Coronary artery (tissue), 2 donors: ENCODE data around the gene KIAA1671.

Source experiments
- DNase-seq: peaks from one replicate; pipeline ENCODE4 v3.0.0-alpha.2; 2017; ENCODE audit warnings: low spot score
- H3K27ac ChIP-seq, 2 donors: fragments of 200-600 bp; sonication (generic); one replicate each; pipeline ENCODE4 v1.5.1; 2016 to 2019
- H3K4me3 ChIP-seq: fragments of 200-600 bp; sonication (generic); 2 replicates; pipeline ENCODE4 v1.5.1; 2016; ENCODE audit warnings: mild to moderate bottlenecking, moderate library complexity
- TF ChIP-seq, protein P1 (sequence below): fragments of 200-600 bp; sonication (generic); IDR thresholded peaks from one replicate; pipeline ENCODE4 v1.5.1; 2019; ENCODE audit warnings: antibody characterized with exemption

Gene KIAA1671

DNA sequence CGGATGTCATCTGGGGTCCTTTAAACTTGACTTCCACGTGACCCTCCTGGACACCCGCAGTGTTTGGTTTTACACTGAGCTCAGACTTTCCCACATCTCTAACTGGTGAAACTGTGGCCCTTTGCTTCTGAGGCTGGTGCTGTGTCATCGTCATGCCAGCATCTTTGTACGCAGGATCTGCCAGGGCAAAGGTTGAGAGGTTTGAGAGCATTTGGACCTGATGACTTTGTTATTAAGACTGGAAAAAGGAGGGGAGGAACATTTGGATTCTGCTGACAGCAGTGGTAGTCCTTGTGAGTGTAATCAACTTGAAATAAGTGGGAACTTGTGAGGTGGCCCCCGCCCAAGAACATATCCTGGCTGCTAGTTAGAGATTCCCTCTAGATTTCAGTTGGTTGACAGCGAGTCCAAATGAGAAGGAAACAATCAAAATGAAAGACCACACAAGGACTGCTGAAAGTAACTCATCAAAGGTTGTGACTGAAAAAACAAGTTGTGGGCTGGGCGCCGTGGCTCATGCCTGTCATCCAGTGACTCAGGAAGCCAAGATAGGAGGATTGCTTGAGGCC, 102.5 kb downstream of the KIAA1671 start:
- DNase-seq, result no peak
- no peak overlapping the region for H3K4me3 ChIP-seq
- no peak overlapping the region for H3K27ac ChIP-seq
- TF ChIP-seq, protein P1, sequence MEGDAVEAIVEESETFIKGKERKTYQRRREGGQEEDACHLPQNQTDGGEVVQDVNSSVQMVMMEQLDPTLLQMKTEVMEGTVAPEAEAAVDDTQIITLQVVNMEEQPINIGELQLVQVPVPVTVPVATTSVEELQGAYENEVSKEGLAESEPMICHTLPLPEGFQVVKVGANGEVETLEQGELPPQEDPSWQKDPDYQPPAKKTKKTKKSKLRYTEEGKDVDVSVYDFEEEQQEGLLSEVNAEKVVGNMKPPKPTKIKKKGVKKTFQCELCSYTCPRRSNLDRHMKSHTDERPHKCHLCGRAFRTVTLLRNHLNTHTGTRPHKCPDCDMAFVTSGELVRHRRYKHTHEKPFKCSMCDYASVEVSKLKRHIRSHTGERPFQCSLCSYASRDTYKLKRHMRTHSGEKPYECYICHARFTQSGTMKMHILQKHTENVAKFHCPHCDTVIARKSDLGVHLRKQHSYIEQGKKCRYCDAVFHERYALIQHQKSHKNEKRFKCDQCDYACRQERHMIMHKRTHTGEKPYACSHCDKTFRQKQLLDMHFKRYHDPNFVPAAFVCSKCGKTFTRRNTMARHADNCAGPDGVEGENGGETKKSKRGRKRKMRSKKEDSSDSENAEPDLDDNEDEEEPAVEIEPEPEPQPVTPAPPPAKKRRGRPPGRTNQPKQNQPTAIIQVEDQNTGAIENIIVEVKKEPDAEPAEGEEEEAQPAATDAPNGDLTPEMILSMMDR, result no peak

DNA sequence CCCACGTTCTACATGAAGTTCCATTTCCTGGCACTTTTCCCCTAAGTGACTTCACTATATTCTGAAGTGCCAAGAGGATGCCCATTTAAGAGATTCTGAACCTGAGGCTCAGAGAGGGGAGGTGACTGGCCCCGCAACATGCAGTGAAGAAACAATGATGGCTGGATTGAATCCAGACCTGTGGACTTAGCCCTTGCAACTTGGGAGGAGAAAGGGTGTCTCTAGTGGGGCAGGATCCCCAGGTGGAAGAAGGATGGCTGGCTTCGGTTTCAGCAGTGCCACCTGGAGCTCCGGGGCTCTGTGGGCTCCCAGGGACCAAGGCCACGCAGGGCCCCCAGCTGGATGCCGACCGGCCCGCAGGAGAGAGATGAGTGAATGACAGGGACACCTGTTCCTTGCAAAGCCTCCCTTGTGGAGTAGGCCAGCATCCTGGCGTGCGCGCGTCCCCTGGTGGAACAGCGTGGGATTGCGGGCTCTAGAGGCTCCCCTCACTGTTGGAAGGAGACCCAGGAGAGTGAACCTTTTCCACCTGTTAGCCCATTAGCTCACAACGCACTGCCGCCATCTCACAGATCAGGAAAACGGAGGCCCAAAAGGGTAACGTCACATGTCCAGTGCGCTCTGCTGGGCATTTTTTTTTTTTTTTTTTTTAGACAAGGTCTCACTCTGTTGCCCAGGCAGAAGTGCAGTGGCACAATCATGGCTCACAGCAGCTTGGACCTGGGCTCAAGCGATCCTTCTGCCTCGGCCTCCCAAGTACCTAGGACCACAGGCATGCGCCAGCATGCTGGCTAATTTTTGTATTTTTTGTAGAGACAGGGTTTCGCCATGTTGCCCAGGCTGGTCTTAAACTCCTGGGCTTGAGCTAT, 104.7 kb downstream of the KIAA1671 start:
- no peak overlapping the region for H3K4me3 ChIP-seq
- no peak for DNase-seq
- TF ChIP-seq, protein P1, result peak; percentile 86
- no peak overlapping the region for H3K27ac ChIP-seq

DNA sequence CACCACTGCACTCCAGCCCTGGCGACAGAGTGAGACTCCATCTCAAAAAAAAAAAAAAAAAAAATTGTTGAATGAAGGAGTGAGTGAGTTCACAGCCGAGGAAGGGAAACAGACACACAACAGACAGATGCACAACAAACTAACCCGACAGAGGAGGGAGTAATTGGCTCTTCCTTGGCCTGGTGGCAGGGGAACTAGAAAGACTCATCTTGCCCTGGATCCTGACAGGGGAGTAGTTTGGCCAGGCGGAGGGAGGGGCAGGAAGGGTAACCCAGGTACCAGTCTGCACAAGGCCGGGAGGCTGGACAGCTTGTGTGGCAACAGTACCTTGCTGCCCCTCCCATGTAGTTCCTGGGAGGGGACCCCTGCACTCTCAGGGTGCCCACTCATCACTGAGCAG, 106.9 kb downstream of the KIAA1671 start:
- TF ChIP-seq, protein P1, result no peak
- no peak overlapping the region for H3K27ac ChIP-seq
- no peak overlapping the region for H3K4me3 ChIP-seq
- DNase-seq, result no peak

DNA sequence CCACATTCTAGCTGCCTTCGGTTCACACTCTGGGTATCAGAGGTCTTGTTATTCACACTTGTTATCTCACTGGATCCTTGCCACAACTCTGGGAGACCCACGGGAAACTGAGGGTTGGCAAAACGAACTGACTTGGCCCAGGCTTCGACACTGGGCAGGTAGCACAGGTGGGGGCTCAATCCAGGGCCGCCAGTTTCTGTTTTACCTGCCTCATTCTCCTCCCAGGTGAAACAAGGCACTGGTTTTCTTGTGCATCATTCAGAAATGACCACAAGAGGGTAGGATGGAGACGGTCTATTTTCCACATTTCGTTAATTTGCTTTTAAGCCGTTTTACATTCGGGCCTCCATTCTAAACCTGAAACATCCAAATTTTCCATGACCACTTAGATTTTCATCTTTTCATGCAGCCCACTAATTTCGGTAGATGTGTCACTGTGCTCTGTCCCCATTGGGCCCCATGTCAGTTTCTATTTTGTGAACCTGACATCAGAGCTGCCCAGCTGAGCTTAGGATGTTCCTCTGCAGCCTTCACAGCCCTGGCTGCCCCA, 108.1 kb downstream of the KIAA1671 start:
- TF ChIP-seq, protein P1, result peak; percentile 20
- no peak overlapping the region for H3K27ac ChIP-seq
- DNase-seq, result no peak
- H3K4me3 ChIP-seq, result no peak overlapping the region

DNA sequence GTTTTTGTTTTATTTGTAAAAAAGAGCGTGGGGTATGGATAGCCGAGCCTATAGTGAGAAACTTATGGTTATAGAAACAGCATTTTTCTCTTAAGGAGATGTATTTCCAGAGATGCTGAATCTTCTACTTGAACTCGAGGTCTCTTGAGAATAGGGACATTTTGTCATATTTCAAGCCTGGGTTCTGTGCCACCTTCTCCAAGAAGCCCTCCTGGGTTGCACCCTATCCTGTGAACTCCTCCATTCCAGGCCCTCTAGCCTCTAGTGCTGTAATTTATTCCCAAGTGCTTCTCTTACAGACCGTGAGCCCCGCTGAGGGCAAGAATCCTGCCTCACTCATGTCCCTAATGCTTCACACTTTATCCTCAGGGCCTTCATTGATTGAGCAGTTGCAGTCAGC, 108.6 kb downstream of the KIAA1671 start:
- Histone ChIP-seq H3K4me3 (no peak overlapping the region), H3K27ac (peak overlapping the region in 1 of 2 donors; percentile 7)
- TF ChIP-seq, protein P1, result no peak
- DNase-seq, result no peak

DNA sequence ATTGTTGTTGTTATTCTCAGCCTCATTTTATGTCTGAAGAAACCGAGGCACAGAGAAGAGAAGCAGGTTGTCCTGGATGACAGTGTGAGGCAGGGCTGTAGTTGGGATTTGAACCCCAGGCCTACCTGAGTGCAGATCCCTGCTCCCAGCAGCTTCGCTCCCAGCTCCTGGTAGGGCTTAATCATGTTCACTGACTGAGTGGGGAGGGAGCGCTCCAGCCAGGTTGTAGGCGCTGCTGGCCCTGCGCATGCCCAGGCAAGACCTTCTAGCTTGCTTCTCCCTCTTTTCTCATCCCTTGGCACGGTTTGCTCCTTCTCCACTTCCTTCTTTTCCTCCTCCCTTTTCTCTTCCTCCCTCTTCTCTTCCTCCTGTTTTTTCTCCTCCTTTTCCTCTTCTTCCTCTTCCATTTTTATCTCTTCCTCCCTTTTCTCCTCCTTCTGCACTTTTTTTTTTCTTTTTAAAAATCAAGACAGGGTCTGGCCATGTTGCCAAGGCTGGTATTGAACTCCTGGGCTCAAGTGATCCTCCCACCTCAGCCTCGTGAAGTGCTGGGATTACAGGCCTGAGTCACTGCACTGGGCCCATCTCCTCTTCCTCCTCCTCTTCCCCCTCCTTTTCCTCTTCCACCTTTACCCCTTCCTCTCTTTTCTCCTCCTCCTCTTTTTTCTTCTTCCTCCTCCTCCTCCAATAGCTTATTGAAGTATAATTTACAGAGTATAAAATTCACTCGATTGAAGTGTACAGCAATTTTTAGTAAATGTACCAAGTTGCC, 109.3 kb downstream of the KIAA1671 start:
- TF ChIP-seq, protein P1, result no peak
- no peak for DNase-seq
- H3K4me3 ChIP-seq, result no peak overlapping the region
- peak overlapping the region in 1 of 2 donors; percentile 7 for H3K27ac ChIP-seq
